Loucy (cell line): ENCODE results near the gene C1orf226.

Experiments
- H2AFZ ChIP-seq: fragments of 200-600 bp; sonication (generic); 2 replicates; pipeline ENCODE4 v1.6.0; 2016; ENCODE audit warnings: antibody characterized with exemption, mild to moderate bottlenecking, low read length, moderate library complexity
- H3F3A ChIP-seq: fragments of 200-600 bp; 2 replicates; pipeline ENCODE4 v1.6.0; 2016; ENCODE audit warnings: antibody characterized with exemption, low read depth, mild to moderate bottlenecking
- H3K27me3 ChIP-seq: fragments of 200-600 bp; sonication (generic); 2 replicates; pipeline ENCODE4 v1.6.1; 2014; ENCODE audit warnings: low read length, mild to moderate bottlenecking; ENCODE audit not compliant: insufficient read depth, poor library complexity, severe bottlenecking
- H3K36me3 ChIP-seq: fragments of 200-600 bp; sonication (generic); 2 replicates; pipeline ENCODE4 v1.6.1; 2016; ENCODE audit warnings: low read length; ENCODE audit not compliant: insufficient read depth
- H3K4me1 ChIP-seq: fragments of 200-600 bp; sonication (generic); 2 replicates; pipeline ENCODE4 v1.5.1; 2014; ENCODE audit warnings: low read length, mild to moderate bottlenecking; ENCODE audit not compliant: insufficient read depth, poor library complexity, severe bottlenecking
- H3K4me2 ChIP-seq: fragments of 200-600 bp; sonication (generic); 2 replicates; pipeline ENCODE4 v1.6.0; 2014; ENCODE audit warnings: antibody characterized with exemption, low read length, low read depth, mild to moderate bottlenecking; ENCODE audit not compliant: poor library complexity, severe bottlenecking
- H3K4me3 ChIP-seq: fragments of 200-600 bp; sonication (generic); 2 replicates; pipeline ENCODE4 v1.5.1; 2014; ENCODE audit warnings: low read length, mild to moderate bottlenecking, mixed read lengths; ENCODE audit not compliant: poor library complexity, severe bottlenecking
- H3K79me2 ChIP-seq: fragments of 200-600 bp; sonication (generic); 2 replicates; pipeline ENCODE4 v1.6.1; 2014; ENCODE audit warnings: low read length; ENCODE audit not compliant: insufficient read depth
- H3K9ac ChIP-seq: fragments of 200-600 bp; sonication (generic); 2 replicates; pipeline ENCODE4 v1.6.0; 2014; ENCODE audit warnings: mild to moderate bottlenecking, low read depth, low read length, moderate library complexity; ENCODE audit not compliant: poor library complexity, severe bottlenecking
- H3K9me2 ChIP-seq: fragments of 200-600 bp; sonication (generic); replicated peaks from 2 replicates; pipeline ENCODE4 v1.6.1; 2016; ENCODE audit warnings: low read depth, low read length, mixed read lengths
- H3K9me3 ChIP-seq: fragments of 200-600 bp; sonication (generic); 2 replicates; pipeline ENCODE4 v1.6.1; 2014; ENCODE audit warnings: mild to moderate bottlenecking, antibody characterized with exemption, low read length, low read depth; ENCODE audit not compliant: insufficient read depth
- H4K20me1 ChIP-seq: fragments of 200-600 bp; sonication (generic); 2 replicates; pipeline ENCODE4 v1.6.0; 2014; ENCODE audit warnings: antibody characterized with exemption, low read length, mild to moderate bottlenecking; ENCODE audit not compliant: insufficient read depth, poor library complexity, severe bottlenecking
- CTCF ChIP-seq: fragments of 200-600 bp; sonication (generic); conservative IDR thresholded peaks from 2 replicates; pipeline ENCODE4 v1.5.1; 2014; ENCODE audit warnings: mild to moderate bottlenecking, antibody characterized with exemption, low read length
- EZH2phosphoT487 ChIP-seq: fragments of 200-600 bp; IDR thresholded peaks from 2 replicates; pipeline ENCODE4 v1.6.1; 2018; ENCODE audit warnings: antibody characterized with exemption, mild to moderate bottlenecking, moderate library complexity, borderline replicate concordance

The C1orf226 gene

DNA sequence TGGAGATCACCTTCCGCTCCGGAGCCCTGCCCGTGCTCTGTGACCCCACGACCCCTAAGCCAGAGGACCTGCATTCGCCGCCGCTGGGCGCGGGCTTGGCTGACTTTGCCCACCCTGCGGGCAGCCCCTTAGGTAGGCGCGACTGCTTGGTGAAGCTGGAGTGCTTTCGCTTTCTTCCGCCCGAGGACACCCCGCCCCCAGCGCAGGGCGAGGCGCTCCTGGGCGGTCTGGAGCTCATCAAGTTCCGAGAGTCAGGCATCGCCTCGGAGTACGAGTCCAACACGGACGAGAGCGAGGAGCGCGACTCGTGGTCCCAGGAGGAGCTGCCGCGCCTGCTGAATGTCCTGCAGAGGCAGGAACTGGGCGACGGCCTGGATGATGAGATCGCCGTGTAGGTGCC lies 14.5 kb upstream of the C1orf226 start:
- Histone ChIP-seq H3K27me3 (no peaks in the 10 kb centered on the region), H3K4me3 (no peak overlapping the region), H3K9me2 (no peaks in the 10 kb centered on the region), H3K9me3 (no peaks in the 10 kb centered on the region), H3K4me2 (no peak overlapping the region), H3K4me1 (peaks cover 4% of the 10 kb centered on the region), H3F3A (no peaks in the 10 kb centered on the region), H4K20me1 (no peaks in the 10 kb centered on the region), H3K9ac (no peak overlapping the region), H3K36me3 (no peaks in the 10 kb centered on the region), H2AFZ (no peak overlapping the region), H3K79me2 (no peaks in the 10 kb centered on the region)
- no peak for TF ChIP-seq CTCF
- no peak for TF ChIP-seq EZH2phosphoT487

DNA sequence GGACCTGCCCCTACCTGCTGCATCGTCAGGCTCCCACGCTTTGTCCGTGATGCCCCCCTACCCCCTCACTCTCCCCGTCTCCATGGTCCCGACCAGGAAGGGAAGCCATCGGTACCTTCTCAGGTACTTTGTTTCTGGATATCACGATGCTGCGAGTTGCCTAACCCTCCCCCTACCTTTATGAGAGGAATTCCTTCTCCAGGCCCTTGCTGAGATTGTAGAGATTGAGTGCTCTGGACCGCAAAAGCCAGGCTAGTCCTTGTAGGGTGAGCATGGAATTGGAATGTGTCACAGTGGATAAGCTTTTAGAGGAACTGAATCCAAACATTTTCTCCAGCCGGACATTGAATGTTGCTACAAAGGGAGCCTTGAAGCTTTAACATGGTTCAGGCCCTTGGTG lies 13.8 kb upstream of the C1orf226 start:
- H2AFZ ChIP-seq: no peak overlapping the region
- H3K79me2 ChIP-seq: no peaks in the 10 kb centered on the region
- H3K9me3 ChIP-seq: no peaks in the 10 kb centered on the region
- no peak overlapping the region for H3K9ac ChIP-seq
- TF ChIP-seq EZH2phosphoT487 (no peak), CTCF (no peak)
- H3K4me1 ChIP-seq: peaks cover 11% of the 10 kb centered on the region
- H3K4me3 ChIP-seq: no peak overlapping the region
- H3K36me3 ChIP-seq: no peaks in the 10 kb centered on the region
- no peaks in the 10 kb centered on the region for H3K9me2 ChIP-seq
- H3K27me3 ChIP-seq: no peaks in the 10 kb centered on the region
- no peaks in the 10 kb centered on the region for H4K20me1 ChIP-seq
- no peak overlapping the region for H3K4me2 ChIP-seq
- H3F3A ChIP-seq: no peaks in the 10 kb centered on the region

DNA sequence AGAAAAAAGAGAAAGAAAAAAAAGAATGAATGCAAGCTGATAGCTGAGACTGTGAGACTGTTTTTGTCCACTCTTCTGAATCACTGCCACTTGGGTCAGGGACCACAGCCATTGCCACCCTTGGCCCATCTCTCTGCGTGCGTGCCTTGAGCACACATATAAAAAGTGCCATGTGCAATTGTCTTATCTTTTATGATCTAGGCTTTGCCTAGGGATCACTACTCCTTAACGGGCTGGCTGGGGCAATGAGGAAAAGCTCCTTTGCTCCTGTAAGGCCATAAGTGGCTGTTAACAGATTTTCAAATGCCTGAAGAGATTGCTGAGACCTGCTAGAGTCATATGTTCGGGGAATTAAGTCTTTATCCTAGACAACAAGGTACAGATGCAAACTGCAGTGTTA lies 13.1 kb upstream of the C1orf226 start:
- Histone ChIP-seq H3K27me3 (no peaks in the 10 kb centered on the region), H3K9ac (no peak overlapping the region), H2AFZ (no peak overlapping the region), H3K9me3 (no peaks in the 10 kb centered on the region), H3K9me2 (no peaks in the 10 kb centered on the region), H3F3A (no peaks in the 10 kb centered on the region), H3K4me1 (peaks cover 18% of the 10 kb centered on the region), H3K36me3 (no peaks in the 10 kb centered on the region), H3K4me2 (no peak overlapping the region), H3K4me3 (no peak overlapping the region), H3K79me2 (no peaks in the 10 kb centered on the region), H4K20me1 (no peaks in the 10 kb centered on the region)
- TF ChIP-seq EZH2phosphoT487 (no peak), CTCF (no peak)
